Right lobe of liver (tissue), 6 donors: ENCODE measurements around the gene SLC34A3. TPM values are rescaled to one million over a fixed set of nuclear protein-coding genes. Genes with fewer than 3 reads are reported as not detected.

Source experiments
- ATAC-seq, 4 donors: fragments of 200-7000 bp; cut with Tn5 transposase; one replicate each; pipeline ENCODE4 v1.9.1; 2020; ENCODE audit warnings: mild to moderate bottlenecking in 4 of 4, moderate library complexity in 4 of 4
- DNase-seq, 3 donors: peaks; one replicate each; pipeline ENCODE4 v3.0.0-alpha.2; 2020
- H3K27ac ChIP-seq, 3 donors: fragments of 200-600 bp; one replicate each; pipeline ENCODE4 v1.8.0; 2022
- H3K27me3 ChIP-seq, 2 donors: fragments of 200-600 bp; one replicate each; pipeline ENCODE4 v1.8.0; 2022
- H3K36me3 ChIP-seq, 4 donors: fragments of 200-600 bp; sonication (generic) in 1 of 4; one replicate each; pipeline versions ENCODE4 v1.5.1 to v1.8.0; 2017 to 2022; ENCODE audit warnings: control low read depth in 1 of 4
- H3K4me1 ChIP-seq, 4 donors: fragments of 200-600 bp; sonication (generic) in 1 of 4; one replicate each; pipeline versions ENCODE4 v1.5.1 to v1.8.0; 2017 to 2022; ENCODE audit warnings: control low read depth in 1 of 4
- H3K4me3 ChIP-seq, 3 donors: fragments of 200-600 bp; one replicate each; pipeline ENCODE4 v1.8.0; 2022
- H3K9me3 ChIP-seq, 4 donors: fragments of 200-600 bp; sonication (generic) in 1 of 4; one replicate each; pipeline versions ENCODE4 v1.5.1 to v1.8.0; 2017 to 2022; ENCODE audit warnings: control low read depth in 1 of 4
- CTCF ChIP-seq, 4 donors: fragments of 200-600 bp in 3 of 4; fragments of 450-650 bp in 1 of 4; IDR thresholded peaks; one replicate each; pipeline versions ENCODE4 v1.5.1 to v1.8.0; 2016 to 2022; ENCODE audit warnings: antibody characterized with exemption in 4 of 4, mild to moderate bottlenecking in 2 of 4
- POLR2A ChIP-seq: fragments of 450-650 bp; IDR thresholded peaks from one replicate; pipeline ENCODE4 v1.6.1; 2017; ENCODE audit warnings: antibody characterized with exemption, mild to moderate bottlenecking
- WGBS: methylation state at CpG from one replicate; pipeline ENCODE4 v1.1.6; 2018; ENCODE audit warnings: low coverage, low lambda C conversion rate; ENCODE audit not compliant: insufficient coverage; ENCODE audit errors: missing lambda C conversion rate; 5-methylcytosine and 5-hydroxymethylcytosine counted together
- intact Hi-C, 2 donors: fragments of 100-400 bp; cut with DNase I; formaldehyde crosslinking; loops; one replicate each; pipeline versions ENCODE4 v1.11.2 to v1.14.1; 2022
- total RNA-seq, 6 experiments: library from RNA; depleted of rRNA in 2 of 6; stranded (reverse); fragments of >200 nt in 2 of 6; fragmentation: NEBNext Ultra II Directional in 3 of 6; extraction: Animal tissue kit (Norgen Biotek cat#: 25700) in 3 of 6; gene quantifications; one replicate each; pipeline versions ENCODE4 v1.1.0 to v1.2.4, GENCODE V29; 2016 to 2023
- donor health status: DM: no; HTN: yes; CAD: no.
- donor health status: DM: no; HTN: no; CAD: no.
- donor health status: DM: no; HTN: no; CAD: no.
- donor health status: DM: no; HTN: yes; CAD: no.
- donor health status: DM: no; HTN: yes; CAD: no.

Gene SLC34A3
- total RNA-seq, 6 experiments from 2014 or later: not detected

DNA sequence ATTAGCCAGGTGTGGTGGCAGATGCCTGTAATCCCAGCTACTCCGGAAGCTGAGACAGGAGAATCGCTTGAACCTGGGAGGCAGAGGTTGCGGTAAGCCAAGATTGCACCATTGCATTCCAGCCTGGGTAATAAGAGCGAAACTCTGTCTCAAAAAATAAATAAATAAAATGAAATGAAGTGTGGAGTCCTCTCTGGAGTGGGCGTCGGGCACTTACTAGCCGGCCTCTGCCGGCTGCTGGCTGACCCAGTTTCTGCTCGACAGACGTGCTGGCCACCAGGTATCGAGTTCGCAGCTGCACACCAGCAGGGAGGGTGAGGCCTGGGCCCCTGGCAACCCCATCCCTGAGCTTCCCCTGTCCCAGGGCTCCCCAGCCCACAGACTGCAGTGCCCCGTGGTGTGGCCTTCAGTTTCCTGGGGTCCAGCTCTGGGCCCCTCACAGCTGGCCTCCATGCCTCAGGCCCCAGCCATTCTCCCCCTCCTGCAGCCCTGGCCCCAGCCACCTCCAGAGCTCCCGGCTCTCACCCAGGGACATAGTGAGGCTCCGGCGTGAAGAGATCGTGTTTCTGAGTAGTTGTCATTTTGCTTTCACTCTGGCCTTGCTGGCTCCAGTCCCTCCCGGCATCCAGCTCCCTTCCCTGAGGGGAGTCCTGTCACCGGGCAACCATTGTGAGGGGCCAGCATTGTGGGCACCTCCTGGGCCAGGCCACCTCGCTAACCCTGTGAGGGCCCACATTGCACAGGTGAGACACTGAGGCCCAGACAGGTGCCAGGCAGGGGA, 16.6 kb downstream of the SLC34A3 start:
- peaks cover 0 to 11% (median 6%) of the 10 kb centered on the region in 4 donors for H3K36me3 ChIP-seq
- DNase-seq (no peak), ATAC-seq (peak in 1 of 4 donors; percentile 36)
- TF ChIP-seq POLR2A: no peak
- TF ChIP-seq CTCF (IDR thresholded peaks at IDR 0.05): no peak
- H3K9me3 ChIP-seq: no peaks in the 10 kb centered on the region
- WGBS: 42% methylated on average over 8 of the region's 20 CpGs
- no peaks in the 10 kb centered on the region for H3K27me3 ChIP-seq
- H3K4me3 ChIP-seq: no peak overlapping the region
- no peak overlapping the region for H3K27ac ChIP-seq
- H3K4me1 ChIP-seq: peaks cover 0 to 8% (median 6%) of the 10 kb centered on the region in 4 donors
- intact Hi-C loops: no loop called here

DNA sequence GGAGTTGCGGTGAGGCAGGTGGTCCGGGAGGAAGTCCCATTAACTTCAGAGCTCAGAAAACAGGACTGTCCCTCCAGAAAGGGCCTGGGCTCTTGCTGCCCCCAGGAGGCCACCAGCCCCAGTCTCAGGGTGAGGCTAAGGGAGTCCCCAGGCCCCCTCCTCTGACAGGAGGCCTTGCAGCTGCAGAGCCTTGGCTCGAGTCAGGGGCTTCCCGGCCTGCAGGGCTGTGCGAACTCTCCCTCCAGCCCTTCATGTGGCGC, 17.1 kb downstream of the SLC34A3 start:
- ATAC-seq: no peak
- 81% methylated on average over 4 of the region's 6 CpGs for WGBS
- intact Hi-C loops: no loop called here

DNA sequence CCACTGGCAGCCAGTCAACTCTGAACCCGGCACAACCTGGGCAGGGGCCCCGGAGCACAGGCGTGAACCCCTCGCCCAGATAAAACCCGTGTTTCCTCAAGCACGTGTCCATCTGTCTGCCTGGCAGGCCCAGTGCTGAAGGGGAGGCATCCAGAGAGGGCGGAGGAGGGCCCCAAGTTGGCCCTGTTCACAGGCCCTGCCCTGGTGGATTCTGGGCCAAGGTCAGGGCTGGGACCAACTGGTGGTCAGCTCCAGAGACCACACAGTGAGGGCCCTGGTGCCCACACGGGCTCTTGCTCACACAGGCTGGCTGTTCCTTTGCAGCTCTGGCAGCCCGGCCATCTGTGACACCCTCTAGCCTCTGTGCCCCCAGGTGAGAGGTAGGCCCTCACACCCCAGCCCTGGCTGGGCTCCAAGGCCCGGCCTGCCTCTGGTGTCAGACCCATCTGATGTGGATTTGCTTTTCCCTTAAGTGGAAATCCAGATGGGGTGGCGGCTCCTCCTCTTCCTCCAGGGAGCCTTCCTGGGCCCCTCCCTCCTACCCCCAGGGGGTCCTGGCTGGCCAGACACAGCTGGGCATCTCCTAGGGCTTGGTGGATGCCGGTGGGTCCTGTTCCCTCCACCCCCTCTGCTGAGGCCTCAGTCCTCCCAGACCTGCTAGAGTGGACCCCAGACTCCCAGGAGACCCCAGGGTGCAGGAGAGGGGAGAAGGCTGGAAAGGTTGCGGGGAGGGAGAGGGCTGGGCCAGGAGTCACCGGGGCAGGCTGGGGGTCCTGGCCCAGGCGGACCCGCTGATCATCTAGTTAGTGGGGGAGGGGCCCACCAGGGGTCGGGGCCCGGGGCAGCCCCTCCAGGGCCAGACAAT, 19.9 kb downstream of the SLC34A3 start:
- TF ChIP-seq POLR2A: no peak
- no peak for TF ChIP-seq CTCF (IDR thresholded peaks at IDR 0.05)
- Histone ChIP-seq H3K27ac (no peak overlapping the region), H3K36me3 (no peaks in the 10 kb centered on the region), H3K27me3 (no peaks in the 10 kb centered on the region), H3K4me3 (no peak overlapping the region), H3K9me3 (no peaks in the 10 kb centered on the region), H3K4me1 (peaks cover 0 to 5% (median 0%) of the 10 kb centered on the region in 4 donors)
- ATAC-seq: no peak
- no peak for DNase-seq
- intact Hi-C loops: no loop called here
- WGBS: 46% methylated on average over 10 of the region's 18 CpGs

More for the DNA sequence above, 17.1 kb downstream of the SLC34A3 start:
- Histone ChIP-seq H3K4me1 (peaks cover 0 to 2% (median under 1%) of the 10 kb centered on the region in 4 donors), H3K27ac (no peak overlapping the region), H3K27me3 (no peaks in the 10 kb centered on the region), H3K9me3 (no peaks in the 10 kb centered on the region), H3K4me3 (no peak overlapping the region), H3K36me3 (peaks cover 0 to 8% (median 2%) of the 10 kb centered on the region in 4 donors)
- no peak for DNase-seq
- no peak for TF ChIP-seq POLR2A
- no peak for TF ChIP-seq CTCF (IDR thresholded peaks at IDR 0.05)

DNA sequence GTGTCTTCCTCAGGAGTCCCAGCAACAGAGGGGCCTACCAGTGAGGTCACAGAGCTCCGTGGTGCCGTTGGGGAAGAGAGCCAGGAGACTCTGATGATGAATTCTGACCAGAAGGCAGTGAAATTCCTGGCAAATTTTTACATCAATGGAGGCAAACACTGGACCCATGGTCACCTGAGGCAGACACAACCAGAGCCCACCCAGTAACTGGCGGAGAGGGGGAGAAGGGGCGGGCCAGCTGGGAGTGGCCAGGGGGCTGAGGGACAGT, 20.4 kb downstream of the SLC34A3 start, which contains the start of gene STPG3:
Gene STPG3, plus strand, starts transcription at position 93 of the 268 bp plus-strand sequence. Its CDS starts 1 bp downstream, at position 94.
- no peaks in the 10 kb centered on the region for H3K36me3 ChIP-seq
- DNase-seq (no peak), ATAC-seq (no peak)
- intact Hi-C loops: no loop called here
- H3K27ac ChIP-seq: no peak within 1 kb of the TSS
- H3K4me1 ChIP-seq: peaks cover 0 to 7% (median 2%) of the 10 kb centered on the region in 4 donors
- no peaks in the 10 kb centered on the region for H3K9me3 ChIP-seq
- H3K27me3 ChIP-seq: no peaks in the 10 kb centered on the region
- WGBS: 82% methylated on average over 3 of the region's 4 CpGs
- TF ChIP-seq POLR2A (no peak), CTCF (IDR thresholded peaks at IDR 0.05) (no peak)
- H3K4me3 ChIP-seq: no peak within 1 kb of the TSS
